Measurements from ENCODE around the gene ARHGAP32.

DNA sequence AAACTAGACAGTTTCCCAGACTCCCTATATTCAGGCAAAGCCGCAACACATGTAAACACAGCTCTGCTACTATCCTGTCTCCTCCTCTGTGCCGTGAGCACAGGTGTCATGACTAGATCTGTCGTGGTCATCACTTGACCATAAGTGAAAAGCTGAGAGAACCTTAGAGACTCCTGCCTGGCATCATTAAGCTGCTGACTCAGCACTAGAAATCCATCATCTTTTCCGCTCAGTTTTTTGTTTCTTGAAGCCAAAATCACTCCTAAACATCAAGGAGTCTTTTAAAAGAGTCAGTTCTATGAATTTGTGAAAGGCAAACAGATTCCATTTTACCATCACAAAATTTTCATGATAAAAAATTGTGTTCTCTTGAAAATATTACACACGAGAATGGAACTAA is 147.0 kb downstream of the ARHGAP32 start:
- TF ChIP-seq, protein P1, sequence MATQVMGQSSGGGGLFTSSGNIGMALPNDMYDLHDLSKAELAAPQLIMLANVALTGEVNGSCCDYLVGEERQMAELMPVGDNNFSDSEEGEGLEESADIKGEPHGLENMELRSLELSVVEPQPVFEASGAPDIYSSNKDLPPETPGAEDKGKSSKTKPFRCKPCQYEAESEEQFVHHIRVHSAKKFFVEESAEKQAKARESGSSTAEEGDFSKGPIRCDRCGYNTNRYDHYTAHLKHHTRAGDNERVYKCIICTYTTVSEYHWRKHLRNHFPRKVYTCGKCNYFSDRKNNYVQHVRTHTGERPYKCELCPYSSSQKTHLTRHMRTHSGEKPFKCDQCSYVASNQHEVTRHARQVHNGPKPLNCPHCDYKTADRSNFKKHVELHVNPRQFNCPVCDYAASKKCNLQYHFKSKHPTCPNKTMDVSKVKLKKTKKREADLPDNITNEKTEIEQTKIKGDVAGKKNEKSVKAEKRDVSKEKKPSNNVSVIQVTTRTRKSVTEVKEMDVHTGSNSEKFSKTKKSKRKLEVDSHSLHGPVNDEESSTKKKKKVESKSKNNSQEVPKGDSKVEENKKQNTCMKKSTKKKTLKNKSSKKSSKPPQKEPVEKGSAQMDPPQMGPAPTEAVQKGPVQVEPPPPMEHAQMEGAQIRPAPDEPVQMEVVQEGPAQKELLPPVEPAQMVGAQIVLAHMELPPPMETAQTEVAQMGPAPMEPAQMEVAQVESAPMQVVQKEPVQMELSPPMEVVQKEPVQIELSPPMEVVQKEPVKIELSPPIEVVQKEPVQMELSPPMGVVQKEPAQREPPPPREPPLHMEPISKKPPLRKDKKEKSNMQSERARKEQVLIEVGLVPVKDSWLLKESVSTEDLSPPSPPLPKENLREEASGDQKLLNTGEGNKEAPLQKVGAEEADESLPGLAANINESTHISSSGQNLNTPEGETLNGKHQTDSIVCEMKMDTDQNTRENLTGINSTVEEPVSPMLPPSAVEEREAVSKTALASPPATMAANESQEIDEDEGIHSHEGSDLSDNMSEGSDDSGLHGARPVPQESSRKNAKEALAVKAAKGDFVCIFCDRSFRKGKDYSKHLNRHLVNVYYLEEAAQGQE (IDR thresholded peaks at IDR 0.05; ENCODE audit: insufficient read depth in 1 of 2, low read depth in 2 of 2, low read length in 2 of 2) = no peak
- TF ChIP-seq POLR2AphosphoS5 (IDR thresholded peaks at IDR 0.05; ENCODE audit: low read depth, low read length) (no peak), TAF1 (IDR thresholded peaks at IDR 0.05; ENCODE audit: borderline replicate concordance, insufficient read depth, low read length) (no peak)

Data from PFSK-1 (cell line).